Cardiac ventricle fibroblast (primary cell): ENCODE results near the gene RNF31. TPM values are rescaled to one million over a fixed set of nuclear protein-coding genes. Genes with fewer than 3 reads are reported as not detected.

Source experiments
- total RNA-seq: library from RNA; depleted of rRNA; stranded (reverse); fragments of >200 nt; gene quantifications from 2 replicates; pipeline ENCODE4 v1.2.3, GENCODE V29; 2015

Gene RNF31
- 50.1 and 66.3 TPM in 2 replicates for total RNA-seq

GRCh38 chr14:24146978-24147760, at the start of gene RNF31:
RNF31 (plus strand) TSS chr14:24147498; CDS start chr14:24147699, 201 bp downstream.

GRCh38 chr14:24114532-24115421, 32.5 kb upstream of the RNF31 start, which contains the start of the genes DCAF11 and NRL:
DCAF11 (plus strand) TSS chr14:24114777; CDS start chr14:24115595, 818 bp downstream.
NRL (minus strand) TSS chr14:24114949; CDS start chr14:24082848, 32,101 bp downstream.

DNA sequence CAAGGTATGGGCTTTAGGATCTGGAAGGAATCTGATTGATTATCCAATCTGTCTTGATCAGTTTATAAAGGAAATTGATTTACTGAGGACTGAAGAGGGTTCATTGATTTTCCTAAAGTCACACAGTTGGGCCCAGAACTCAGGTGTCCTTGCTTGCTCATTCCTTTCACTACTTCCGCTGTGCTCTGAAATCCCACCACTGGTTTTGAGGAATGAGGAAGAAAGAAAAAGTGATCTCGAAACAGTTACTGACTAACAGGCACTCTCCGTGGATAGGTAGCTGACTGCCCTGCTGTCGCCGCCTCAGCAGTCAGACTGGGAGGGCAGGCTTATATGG, 16.9 kb upstream of the RNF31 start, which contains the start of gene FITM1:
Gene FITM1, plus strand, starts transcription at position 280 of the 337 bp plus-strand sequence. CDS start 905 bp downstream, outside the sequence.

DNA sequence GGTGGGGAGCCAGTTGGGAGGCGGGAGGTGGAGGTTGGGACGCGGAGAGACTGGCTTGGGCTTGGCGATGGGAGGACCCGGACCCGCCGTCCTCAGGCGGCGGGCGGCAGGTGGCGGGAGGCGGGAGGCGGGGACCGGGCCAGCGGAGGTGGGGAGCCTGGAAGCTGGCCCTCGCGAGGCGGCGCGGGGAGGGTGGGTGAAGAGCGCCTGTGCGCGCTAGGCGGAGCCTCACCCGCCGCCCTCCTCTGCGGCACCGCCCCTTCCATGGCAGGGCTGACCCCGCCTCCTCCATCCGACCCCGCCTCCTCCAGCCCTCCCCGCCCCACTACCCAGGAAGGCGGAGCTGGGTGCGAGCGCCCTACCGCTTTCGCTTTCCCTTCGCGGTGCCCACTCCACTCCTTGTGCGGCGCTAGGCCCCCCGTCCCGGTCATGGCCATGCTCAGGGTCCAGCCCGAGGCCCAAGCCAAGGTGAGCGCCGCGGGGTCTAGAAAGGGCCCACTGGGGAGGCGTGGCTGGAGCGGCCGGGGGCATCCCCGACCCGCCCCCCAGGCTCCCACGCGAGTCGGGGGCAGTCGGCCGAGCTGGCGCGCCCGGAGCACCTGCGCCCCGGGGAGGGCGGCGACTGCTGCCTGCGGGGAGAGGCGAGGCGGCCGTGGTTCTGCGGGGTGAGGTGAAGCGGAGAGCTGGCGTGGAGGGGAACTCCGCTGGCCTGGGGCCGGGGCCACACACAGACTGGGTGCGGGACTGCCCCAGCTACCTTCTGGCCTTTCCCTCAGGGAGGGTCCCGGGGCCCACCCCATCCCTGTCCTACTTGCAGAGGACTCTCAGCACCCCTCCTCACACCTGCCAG, 11.2 kb upstream of the RNF31 start, which contains the start of gene PSME1:
Gene PSME1, plus strand, starts transcription at position 361 of the 850 bp plus-strand sequence. Its CDS starts 69 bp downstream, at position 430.

DNA sequence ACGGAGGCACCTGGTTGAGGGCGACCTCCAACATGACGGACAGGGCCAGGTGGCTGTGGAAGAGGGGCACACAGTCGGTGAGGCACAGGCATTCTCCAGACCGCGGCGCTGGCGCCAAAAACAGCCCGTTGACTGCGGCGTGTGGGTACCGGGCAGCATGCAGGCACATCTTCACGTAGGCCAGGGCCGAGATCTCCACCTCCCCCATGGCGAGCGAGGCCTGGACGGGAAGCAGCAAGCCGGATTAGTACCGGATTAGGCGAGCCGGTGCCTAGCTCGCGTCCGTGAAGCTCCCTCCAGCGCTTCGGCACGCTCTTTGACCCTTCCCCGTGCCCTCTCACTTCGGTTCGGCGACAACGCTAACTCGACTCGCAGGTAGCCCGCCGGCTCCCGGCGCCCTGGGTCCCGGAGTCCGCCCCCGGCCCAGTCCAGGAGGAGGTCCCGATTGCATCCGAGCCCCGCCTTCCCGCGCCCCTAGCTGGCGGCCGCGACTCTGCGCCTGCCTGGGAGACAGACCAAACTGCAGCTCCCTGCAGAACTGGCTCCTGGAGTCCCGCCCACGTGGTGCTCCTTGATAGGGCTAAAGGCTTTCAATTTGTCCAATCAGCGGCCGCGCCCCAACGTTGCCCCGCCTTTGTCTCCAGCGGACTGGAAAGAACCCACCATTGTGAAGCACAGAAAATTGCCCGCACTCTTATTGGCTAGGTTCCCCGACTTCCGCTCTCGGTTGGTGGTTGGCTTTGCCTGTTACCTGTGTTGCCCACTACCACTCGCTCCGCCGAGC, 6.0 kb upstream of the RNF31 start, which contains the start of gene EMC9:
Gene EMC9, minus strand, starts transcription at position 495 of the 784 bp plus-strand sequence. Its CDS starts 287 bp downstream, at position 208.

DNA sequence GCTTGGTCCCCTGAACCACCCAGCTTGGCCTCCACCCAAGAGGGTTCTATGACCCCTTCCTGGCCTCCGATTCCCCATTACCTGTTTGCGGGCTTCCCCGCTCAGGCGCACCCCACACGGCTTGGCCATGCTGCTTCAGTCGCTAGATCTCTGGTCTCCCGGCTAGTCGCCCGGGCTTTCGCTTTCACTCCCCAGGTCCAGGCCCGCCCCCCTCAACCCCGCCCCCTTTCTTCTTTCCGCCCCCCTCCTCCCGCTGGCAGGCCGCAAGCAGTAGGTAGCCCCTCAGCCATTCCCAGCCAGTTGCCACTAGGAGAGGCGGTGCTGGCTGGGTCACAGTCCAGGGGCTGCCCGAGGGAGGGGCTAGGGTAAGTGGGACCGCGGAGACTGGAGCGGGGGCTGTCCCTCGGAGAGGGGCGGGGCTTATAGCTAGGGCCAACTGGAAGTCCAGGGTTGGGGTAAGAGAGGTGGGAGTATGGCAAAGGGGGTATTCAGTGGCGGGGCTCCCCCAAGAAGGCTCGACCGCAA, 783 bp upstream of the RNF31 start, which contains the start of gene PSME2:
Gene PSME2, minus strand, starts transcription at position 158 of the 525 bp plus-strand sequence. Its CDS starts 29 bp downstream, at position 129.

GRCh38 chr14:24160850-24161804, 13.8 kb downstream of the RNF31 start, which contains the start of gene IRF9:
IRF9 (plus strand) TSS chr14:24161265; CDS start chr14:24162145, 880 bp downstream.

DNA sequence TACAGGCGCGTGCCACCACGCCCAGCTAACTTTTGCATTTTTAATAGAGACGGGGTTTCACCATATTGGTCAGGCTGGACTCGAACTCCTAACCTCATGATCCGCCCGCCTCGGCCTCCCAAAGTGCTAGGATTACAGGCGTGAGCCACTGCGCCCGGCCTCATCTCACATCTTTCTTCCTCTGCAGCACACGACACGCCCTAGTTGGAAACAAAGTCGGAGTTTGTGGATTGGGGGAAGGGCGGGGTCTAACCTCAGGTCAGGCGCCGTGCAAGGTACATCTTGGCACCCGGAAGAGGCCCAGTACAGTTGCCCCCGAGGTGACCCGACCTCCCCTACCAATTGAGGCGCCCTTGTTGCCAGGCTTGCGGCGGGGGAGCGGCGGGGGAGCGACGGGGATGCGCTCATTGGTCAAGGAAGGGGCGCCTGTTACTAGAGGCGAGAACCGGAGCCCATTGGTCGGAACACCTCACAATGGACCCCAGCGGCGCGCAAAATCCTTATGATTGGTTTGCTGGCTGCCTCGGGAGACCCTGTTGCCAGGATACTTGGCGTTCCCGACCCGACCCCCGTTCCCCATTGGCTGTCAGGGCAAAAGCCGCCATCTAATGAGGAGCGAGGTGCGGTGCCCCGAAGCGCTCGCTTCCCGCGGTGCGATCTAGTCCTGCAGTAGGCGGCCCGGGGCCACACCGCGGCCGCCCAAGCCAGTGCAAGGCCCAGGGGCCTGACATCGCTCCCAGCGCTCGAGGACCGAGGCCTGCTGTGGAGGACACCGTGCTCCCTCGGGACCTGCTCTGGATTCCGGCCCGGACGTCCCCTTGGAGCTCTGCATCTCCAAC, 24.3 kb downstream of the RNF31 start, which contains the start of gene REC8:
Gene REC8, plus strand, starts transcription at position 659 of the 839 bp plus-strand sequence. CDS start 473 bp downstream, outside the sequence.

GRCh38 chr14:24188251-24189058, 41.2 kb downstream of the RNF31 start, which contains the start of gene IPO4:
IPO4 (minus strand) TSS chr14:24188816; CDS start chr14:24188787, 29 bp downstream.

GRCh38 chr14:24195186-24196070, 48.1 kb downstream of the RNF31 start, which contains the start of gene TM9SF1:
TM9SF1 (minus strand) TSS chr14:24195441; CDS start chr14:24195019, 422 bp downstream.

Other genes with a start within 250 kb of the RNF31 start
- gene DHRS4, start 193.7 kb upstream of the RNF31 start, total RNA-seq = 46.2 and 53.2 TPM in 2 replicates
- gene DHRS4L2, start 158.6 kb upstream of the RNF31 start, total RNA-seq = 8.2 and 13.2 TPM in 2 replicates
- not detected in 2 replicates for gene CARMIL3, start 95.5 kb upstream of the RNF31 start, total RNA-seq
- gene CPNE6, start 75.9 kb upstream of the RNF31 start, total RNA-seq = not detected in 2 replicates
- 8.2 and 11.6 TPM in 2 replicates for gene PCK2, start 53.2 kb upstream of the RNF31 start, total RNA-seq
- gene DCAF11, start 32.7 kb upstream of the RNF31 start, total RNA-seq = 41.8 and 49.5 TPM in 2 replicates
- 0.73 and 0.75 TPM in 2 replicates for gene NRL, start 32.5 kb upstream of the RNF31 start, total RNA-seq
- gene FITM1, start 16.8 kb upstream of the RNF31 start, total RNA-seq = 0.20 TPM in 1 of 2 replicates, not detected in the other
- gene PSME1, start 11.3 kb upstream of the RNF31 start, total RNA-seq = 123 and 136 TPM in 2 replicates
- 8.3 and 10.2 TPM in 2 replicates for gene EMC9, start 5.9 kb upstream of the RNF31 start, total RNA-seq
- gene PSME2, start 888 bp upstream of the RNF31 start, total RNA-seq = 52.9 and 82.8 TPM in 2 replicates
- gene IRF9, start 13.8 kb downstream of the RNF31 start, total RNA-seq = 30.3 and 35.5 TPM in 2 replicates
- 0.25 and 1.1 TPM in 2 replicates for gene REC8, start 24.6 kb downstream of the RNF31 start, total RNA-seq
- gene IPO4, start 41.3 kb downstream of the RNF31 start, total RNA-seq = 33.4 and 39.3 TPM in 2 replicates
- gene TM9SF1, start 47.9 kb downstream of the RNF31 start, total RNA-seq = 73.6 and 75.1 TPM in 2 replicates
- gene TSSK4, start 58.2 kb downstream of the RNF31 start, total RNA-seq = not detected in 2 replicates
- gene CHMP4A, start 66.0 kb downstream of the RNF31 start, total RNA-seq = 31.4 and 43.9 TPM in 2 replicates
- gene MDP1, start 68.6 kb downstream of the RNF31 start, total RNA-seq = 10.2 and 11.2 TPM in 2 replicates
- gene NEDD8, start 84.9 kb downstream of the RNF31 start, total RNA-seq = 96.5 and 125 TPM in 2 replicates
- gene GMPR2, start 85.4 kb downstream of the RNF31 start, total RNA-seq = 49.8 and 65.4 TPM in 2 replicates
- 22.0 and 32.4 TPM in 2 replicates for gene TINF2, start 95.1 kb downstream of the RNF31 start, total RNA-seq
- 0.06 and 0.73 TPM in 2 replicates for gene TGM1, start 115.7 kb downstream of the RNF31 start, total RNA-seq
- gene RABGGTA, start 124.1 kb downstream of the RNF31 start, total RNA-seq = 13.7 and 17.5 TPM in 2 replicates
- gene DHRS1, start 152.3 kb downstream of the RNF31 start, total RNA-seq = 10.7 and 26.9 TPM in 2 replicates
- 9.2 and 9.9 TPM in 2 replicates for gene NOP9, start 152.4 kb downstream of the RNF31 start, total RNA-seq
- 1.7 and 1.8 TPM in 2 replicates for gene CIDEB, start 160.5 kb downstream of the RNF31 start, total RNA-seq
- 1.9 and 2.6 TPM in 2 replicates for gene LTB4R2, start 162.6 kb downstream of the RNF31 start, total RNA-seq
- gene LTB4R, start 164.0 kb downstream of the RNF31 start, total RNA-seq = 0.59 and 1.1 TPM in 2 replicates
- gene ADCY4, start 187.6 kb downstream of the RNF31 start, total RNA-seq = 0.94 and 2.1 TPM in 2 replicates
- gene RIPK3, start 192.5 kb downstream of the RNF31 start, total RNA-seq = 1.1 and 2.2 TPM in 2 replicates
- gene NFATC4, start 220.7 kb downstream of the RNF31 start, total RNA-seq = 51.0 and 54.5 TPM in 2 replicates